GM18951 (cell line): Measurements from ENCODE around the gene UBL5.
"Not testable (repeated sequence)": the region's sequence is repeated elsewhere in the genome, so short reads cannot be mapped to it uniquely, and the experiment has no call there.

Experiments
- POLR2A ChIP-seq: IDR thresholded peaks from 4 replicates; pipeline ENCODE4 v1.6.1; 2011; ENCODE audit warnings: mild to moderate bottlenecking; ENCODE audit not compliant: insufficient read length, insufficient read depth; ENCODE audit errors: extremely low read depth
- in situ Hi-C: fragments of 300-500 bp; cut with MboI; formaldehyde crosslinking; loops from one replicate; pipeline ENCODE4 v1.12.0; 2022; ENCODE audit warnings: low sequenced_read_pairs, mixed read lengths, inconsistent platforms; ENCODE audit not compliant: unreplicated experiment

The UBL5 gene

DNA sequence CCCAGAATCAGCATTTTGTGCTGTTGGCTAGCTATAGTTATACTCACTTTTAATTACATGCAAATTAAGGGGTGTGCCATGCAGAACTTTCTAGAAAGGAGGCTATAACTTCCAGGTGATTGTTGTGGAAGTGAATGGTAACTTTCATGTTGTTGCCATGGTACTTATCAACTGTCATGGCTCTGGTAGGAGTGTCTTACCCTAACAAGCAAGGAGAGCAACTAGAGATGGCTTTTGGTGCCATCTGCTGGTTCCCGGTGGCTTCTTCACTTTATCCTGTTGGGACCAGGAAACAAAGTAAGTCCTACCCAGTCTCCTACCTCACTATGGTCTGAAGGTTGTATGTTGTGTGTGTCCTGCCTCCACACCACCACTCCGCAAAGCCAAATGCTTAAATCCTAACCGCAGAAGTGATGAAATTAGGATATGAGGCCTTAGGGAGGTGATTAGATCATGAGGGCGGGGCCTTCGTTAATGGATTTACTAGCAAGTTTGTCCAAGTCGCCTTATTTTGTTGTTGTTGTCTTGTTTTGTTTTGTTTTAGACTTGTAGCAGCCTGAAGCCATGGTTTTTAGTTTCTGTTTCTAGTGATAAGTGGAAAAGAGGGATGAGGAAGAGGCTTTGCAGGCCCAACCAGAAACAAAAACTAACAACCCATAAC, 31.5 kb upstream of the UBL5 start:
- in situ Hi-C loops = loop anchor here (5.0 kb wide), 1 partner anchor 169 kb away; no protein-coding TSS in a partner anchor

DNA sequence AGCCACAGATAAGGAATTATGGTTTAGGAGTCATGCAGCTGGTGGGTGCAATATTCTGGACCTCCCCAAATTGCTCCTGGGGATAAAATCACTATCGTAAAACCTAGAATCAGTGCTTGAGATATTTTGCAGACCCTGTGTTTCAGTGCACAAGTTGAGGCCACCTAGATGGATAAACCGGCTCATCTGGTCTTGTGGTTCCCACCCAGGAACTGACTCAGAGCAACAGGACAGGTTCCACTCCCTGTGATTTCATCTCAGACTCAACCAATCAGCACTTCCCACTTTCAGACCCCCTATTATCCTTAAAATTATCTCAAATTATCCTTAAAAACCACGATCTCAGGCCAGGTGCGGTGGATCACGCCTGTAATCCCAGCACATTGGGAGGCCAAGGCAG, 29.8 kb upstream of the UBL5 start:
- in situ Hi-C loops = loop anchor here (5.0 kb wide), 1 partner anchor 171 kb away; no protein-coding TSS in a partner anchor
- no peak for TF ChIP-seq POLR2A

More for the DNA sequence above, 31.5 kb upstream of the UBL5 start:
- TF ChIP-seq POLR2A = no peak

GRCh38 chr19:9799162-9799561, 28.6 kb upstream of the UBL5 start:
- no peak for TF ChIP-seq POLR2A
- in situ Hi-C loops = loop anchor here (5.0 kb wide), 1 partner anchor 172 kb away; no protein-coding TSS in a partner anchor

- in situ Hi-C loops = no loop called here
- TF ChIP-seq POLR2A = no peak
These were observed 25.7 kb upstream of the UBL5 start for GRCh38 chr19:9801976-9802375.

DNA sequence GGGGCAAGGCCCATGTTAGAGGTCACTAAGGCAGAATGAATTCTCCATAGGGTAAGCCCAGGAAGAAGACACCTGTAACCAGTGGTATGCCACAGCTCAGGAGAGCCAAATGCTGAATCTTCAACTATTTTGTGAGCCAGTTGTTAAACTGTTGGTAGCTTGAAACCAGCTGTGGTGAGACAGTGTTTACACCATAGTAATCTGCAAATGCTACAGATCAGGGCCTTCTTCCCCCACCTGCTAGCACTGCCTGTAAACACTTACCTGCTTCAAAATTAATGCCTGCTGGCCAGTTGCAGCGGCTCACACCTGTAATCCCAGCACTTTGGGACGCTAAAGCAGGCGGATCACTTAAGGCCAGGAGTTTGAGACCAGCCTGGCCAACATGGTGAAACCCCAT, 20.9 kb upstream of the UBL5 start:
- in situ Hi-C loops = no loop called here
- TF ChIP-seq POLR2A = no peak

DNA sequence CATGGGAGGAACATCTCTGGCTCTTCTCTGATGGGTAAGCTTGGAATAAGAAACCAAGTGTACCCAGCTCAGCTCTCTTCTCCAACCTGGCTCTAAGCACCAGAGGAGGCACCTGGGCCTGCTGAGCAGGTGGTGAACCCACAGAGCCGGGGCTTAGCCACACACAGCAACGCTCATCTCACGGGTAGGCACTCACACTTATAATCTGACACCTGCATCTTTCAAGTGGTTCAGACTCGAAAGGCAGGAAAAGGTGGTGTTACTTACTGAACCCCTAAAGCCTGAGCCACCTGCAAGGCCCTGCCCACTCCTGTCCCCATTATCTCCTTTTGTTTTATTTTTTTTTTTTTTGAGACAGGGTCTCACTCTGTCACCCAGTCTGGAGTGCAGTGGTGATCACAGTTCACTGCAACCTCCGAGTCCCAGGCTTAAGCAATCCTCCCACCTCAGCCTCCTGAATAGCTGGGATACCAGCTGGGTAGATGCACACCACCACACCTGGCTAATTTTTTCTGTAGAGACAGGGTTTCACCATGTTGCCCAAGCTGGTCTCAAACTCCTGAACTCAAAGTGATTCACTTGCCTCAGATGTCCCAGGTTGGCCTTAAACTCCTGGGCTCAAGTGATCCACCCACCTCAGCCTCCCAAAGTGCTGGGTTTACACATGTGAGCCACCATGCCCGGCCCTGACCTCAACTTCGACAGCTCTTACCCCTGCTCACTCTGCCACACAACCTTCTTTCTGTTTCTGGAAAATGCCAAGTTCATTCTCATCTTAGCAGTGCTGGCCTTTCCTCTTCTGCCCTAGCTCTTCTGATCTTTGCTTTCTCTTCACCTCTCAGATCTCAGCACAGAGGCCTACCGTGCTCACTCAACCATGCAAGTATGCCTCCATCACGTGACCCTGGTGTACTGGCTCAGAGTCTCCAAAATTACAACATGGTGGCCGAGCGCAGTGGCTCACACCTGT, 18.6 kb upstream of the UBL5 start:
- TF ChIP-seq POLR2A = no peak
- in situ Hi-C loops = no loop called here

GRCh38 chr19:9811139-9811538, 16.6 kb upstream of the UBL5 start:
- in situ Hi-C loops = no loop called here
- no peak for TF ChIP-seq POLR2A

- in situ Hi-C loops = no loop called here
- no peak for TF ChIP-seq POLR2A
These were observed 9.5 kb upstream of the UBL5 start for GRCh38 chr19:9818175-9818733.

GRCh38 chr19:9818734-9819595, 8.8 kb upstream of the UBL5 start, which contains the start of gene FBXL12:
Gene FBXL12, minus strand, starts transcription at chr19:9819079. Its CDS starts 266 bp downstream, at chr19:9818813.
- in situ Hi-C loops = no loop called here
- peak; percentile 95 for TF ChIP-seq POLR2A

DNA sequence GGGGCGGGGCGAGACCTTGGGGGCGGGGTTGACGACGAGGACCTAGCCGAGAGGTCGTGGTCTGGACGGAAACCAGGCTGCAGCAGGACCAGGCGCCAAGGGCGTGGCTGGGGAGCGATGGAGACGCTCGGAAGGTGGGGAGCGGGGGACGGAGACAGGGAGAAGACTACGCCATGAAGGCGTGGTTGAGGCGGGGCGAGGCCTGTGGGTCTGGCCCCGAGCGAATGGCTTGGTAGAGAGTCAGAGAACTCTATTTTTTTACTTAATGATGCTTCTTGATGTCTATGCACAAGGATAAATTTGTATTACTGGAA, 8.2 kb upstream of the UBL5 start:
- TF ChIP-seq POLR2A = peak; percentile 38
- in situ Hi-C loops = no loop called here

- in situ Hi-C loops = not testable (repeated sequence)
These were observed 7.7 kb upstream of the UBL5 start for GRCh38 chr19:9820034-9820433.

- in situ Hi-C loops = no loop called here
- TF ChIP-seq POLR2A = no peak
These were observed 3.9 kb upstream of the UBL5 start for GRCh38 chr19:9823816-9824215.
